GM19238 (cell line): ENCODE measurements around the gene SUGP2.

Source experiments
- DNase-seq: peaks from one replicate; pipeline ENCODE4 v3.0.0; 2011; ENCODE audit warnings: low spot score; ENCODE audit not compliant: insufficient read length

SUGP2 gene

GRCh38 chr19:19033426-19034203, at the start of gene SUGP2, which contains the start of gene ARMC6:
Gene SUGP2 (minus strand): TSS chr19:19033517. CDS start chr19:19031071, 2,446 bp downstream.
Gene ARMC6 (plus strand): TSS chr19:19033603. CDS start chr19:19034210, 607 bp downstream.
- DNase-seq: peak; percentile 95

DNA sequence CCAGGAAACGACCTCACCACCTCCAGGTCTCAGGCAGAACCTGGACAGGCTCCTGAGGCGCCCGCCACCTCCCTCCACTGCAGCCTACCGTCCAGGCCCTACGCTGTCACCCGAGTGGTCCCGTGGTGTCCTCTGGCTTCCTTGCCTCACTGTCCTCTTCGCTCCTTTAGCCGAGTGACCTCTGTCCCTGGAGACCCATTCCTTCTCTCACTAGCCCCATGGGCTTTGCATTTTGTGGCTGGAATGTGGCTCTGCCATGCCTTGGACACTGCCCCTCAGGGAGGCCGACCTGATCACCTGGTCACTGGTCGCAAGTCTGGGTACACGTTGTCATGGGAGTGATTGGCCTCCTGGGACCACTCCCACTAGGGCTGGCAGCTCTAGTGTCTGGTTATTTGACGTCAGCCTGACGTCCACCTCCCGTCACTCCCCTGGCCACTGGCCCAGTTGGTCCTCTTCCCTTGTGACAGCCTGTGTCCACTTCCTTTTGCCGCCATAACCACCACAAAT, 48.4 kb upstream of the SUGP2 start:
- no peak for DNase-seq

GRCh38 chr19:19079571-19079970, 46.3 kb upstream of the SUGP2 start:
- no peak for DNase-seq

DNA sequence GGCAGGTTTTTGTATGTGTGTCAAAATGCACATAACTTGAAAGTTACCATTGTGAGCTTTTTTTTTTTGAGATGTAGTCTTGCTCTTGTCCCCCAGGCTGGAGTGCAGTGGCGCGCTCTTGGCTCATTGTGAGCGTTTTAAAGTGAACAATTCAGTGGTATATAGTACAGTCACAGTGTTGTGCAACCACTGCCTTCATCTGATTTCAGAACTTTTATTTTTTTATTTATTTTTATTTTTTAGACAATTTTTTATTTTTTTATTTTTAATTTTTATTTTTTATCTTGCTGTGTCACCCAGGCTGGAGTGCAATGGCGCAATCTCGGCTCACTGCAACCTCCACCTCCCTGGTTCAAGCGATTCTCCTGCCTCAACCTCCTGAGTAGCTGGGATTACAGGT, 45.5 kb upstream of the SUGP2 start:
- DNase-seq: no peak

DNA sequence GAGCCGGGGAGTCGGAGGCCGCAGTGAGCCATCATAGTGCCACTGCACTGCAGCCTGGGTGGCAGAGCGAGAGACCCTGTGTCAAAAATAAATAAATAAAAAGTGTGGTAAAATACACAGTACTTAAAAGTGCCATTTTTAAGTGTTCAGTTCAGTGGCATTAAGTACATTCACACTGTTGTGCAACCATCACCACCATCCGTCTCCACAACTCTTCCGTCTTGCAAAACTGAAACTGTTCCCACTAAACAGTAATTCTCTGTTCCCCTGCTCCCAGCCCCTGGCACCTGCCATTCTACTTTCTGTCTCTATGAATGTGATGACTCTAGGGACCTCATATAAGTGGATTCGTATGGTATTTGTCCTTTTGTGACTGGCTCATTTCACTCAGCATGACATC, 43.8 kb upstream of the SUGP2 start:
- DNase-seq: no peak

GRCh38 chr19:19076476-19076875, 43.2 kb upstream of the SUGP2 start:
- no peak for DNase-seq

- DNase-seq: no peak
Observed at GRCh38 chr19:19075126-19075525, 41.8 kb upstream of the SUGP2 start.

DNA sequence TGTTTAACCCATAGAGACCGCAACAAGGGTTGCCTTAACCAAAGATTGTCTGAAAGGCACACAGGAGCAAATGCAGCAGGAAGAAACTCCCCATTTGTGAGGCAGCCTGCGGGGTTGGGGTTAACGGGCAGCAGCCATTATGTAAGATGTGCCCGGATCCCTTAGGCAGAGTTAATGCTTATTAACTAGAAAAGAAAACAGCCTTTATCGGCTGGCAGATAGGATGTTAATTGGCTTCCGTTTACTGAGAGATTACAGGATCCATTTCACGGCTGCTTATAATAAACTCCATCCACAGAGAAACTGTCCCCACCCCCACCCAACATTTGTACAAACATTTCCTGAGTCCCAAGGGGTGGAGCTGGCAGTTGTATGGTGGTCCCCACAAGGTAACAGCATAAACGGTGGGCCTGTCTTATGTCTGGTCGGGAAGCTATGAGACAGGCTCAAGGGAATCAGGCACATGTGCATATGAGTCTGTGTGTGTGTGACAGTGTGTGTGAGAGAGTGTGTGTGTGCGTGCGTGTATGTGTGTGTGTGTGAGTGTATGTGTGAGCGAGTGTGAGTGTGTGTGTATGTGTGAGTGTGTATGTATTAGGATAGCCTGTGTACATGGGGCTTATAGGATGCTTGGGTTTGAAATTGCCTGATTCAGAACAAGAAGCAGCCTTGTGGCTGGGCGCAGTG, 41.0 kb upstream of the SUGP2 start:
- no peak for DNase-seq

GRCh38 chr19:19071897-19072296, 38.6 kb upstream of the SUGP2 start:
- no peak for DNase-seq

GRCh38 chr19:19068659-19069654, 35.6 kb upstream of the SUGP2 start:
- no peak for DNase-seq

DNA sequence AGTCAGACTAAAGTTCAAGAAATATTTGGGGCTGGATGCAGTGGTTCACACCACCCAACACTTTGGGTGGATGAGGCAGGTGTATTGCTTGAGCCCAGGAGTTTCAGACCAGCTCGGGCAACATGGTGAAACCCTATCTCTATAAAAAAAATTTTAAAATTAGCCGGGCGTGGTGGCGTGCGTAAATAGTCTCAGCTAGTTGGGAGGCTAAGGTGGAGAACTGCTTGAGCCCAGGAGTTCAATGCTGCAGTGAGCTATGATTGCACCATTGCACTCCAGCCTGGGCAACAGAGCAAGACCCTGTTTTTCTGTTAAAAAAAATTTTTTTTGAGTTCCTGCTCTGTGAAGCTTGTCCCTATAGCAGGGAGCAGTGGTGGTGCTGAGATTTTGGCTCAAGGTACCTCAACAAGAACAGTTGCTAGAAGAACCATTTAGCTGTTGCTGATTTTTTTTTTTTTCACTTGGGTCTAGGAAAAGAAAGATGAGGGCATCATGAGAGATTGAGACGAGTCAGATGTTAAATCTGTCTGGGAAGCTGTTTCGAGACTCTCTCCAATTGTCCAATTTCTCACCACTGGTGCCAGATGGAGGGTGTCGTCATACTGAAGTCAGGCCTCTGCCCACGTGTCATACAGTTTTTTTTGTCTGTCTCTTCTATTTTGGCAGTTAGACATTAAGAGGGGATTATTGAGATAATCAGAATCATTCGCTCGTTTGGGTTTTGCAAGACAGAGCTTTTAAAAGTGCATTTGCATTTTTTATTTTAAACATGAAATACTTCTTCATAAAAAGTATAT, 34.2 kb upstream of the SUGP2 start:
- no peak for DNase-seq

DNA sequence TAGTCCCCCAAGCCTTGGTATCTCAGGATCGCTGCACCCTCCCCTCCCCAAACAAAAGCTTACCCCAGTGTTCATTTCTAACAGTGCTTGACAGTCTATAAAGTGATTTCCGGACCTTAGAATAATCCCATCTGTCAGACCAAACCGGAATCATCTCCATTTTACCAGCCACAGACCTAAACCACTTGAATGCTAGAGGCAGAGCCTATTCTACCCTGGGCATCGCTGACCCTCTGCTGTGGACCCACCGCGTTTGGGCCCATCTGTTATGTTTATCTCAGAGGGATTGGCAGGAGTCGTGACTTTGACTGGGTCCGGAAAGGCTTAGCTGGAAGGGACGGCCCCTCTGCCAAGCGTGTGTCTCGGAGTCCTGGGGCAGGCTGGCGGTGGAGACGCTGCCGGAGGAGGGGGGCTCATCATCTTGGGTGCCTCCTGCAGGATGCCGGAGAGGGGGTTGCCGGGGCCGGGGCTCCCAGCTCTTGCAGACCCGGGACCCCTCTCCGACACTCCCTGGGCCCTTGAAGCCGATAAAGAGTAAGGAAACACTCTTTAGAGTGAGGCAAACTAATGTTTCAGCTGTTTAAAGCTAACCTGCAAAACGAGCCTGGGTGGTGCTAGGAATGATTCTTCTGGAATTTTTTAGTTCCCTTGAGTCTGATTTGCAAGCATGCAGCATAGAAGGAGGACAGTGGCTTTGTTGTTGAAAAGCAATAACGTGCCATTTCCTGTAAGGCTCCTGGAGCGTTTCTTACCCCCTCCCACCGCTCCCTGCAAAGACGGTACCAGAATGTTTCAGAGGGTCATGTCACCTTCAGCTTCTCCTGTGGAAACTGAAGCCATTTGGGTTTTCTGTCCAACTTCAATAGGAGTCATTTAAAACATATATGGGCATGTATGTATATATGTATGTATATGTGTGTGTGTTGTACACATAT, 31.8 kb upstream of the SUGP2 start:
- peak; percentile 40 for DNase-seq

DNA sequence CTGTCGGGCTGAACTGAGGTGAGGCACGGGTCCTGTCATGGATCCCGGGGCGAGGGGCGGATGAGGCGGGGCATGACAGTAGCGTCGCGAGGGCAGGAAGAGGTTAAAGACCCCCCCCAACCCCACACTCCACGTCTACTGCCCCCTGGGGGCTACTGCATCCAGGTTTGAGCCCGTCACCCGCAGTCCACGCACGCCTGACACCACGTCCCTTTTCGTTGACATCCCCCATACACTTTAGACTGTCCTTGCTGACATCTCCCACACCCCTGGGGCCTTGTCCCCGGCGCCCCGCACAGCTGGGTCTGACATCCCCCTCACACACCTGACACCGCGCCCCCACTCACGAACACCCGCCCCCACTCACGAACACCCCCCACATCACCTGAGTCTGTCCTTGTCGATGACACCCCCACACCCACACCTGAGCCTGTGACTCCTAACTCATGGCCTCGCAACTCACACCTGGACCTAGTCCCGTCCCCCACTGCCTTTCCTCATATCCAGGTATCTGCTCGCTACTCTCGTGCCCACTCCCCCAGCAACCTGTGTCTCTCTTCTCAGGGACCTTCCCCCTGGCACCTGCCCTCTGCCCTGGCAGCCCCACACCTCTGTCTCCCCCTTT, 30.9 kb upstream of the SUGP2 start:
- DNase-seq: no peak

DNA sequence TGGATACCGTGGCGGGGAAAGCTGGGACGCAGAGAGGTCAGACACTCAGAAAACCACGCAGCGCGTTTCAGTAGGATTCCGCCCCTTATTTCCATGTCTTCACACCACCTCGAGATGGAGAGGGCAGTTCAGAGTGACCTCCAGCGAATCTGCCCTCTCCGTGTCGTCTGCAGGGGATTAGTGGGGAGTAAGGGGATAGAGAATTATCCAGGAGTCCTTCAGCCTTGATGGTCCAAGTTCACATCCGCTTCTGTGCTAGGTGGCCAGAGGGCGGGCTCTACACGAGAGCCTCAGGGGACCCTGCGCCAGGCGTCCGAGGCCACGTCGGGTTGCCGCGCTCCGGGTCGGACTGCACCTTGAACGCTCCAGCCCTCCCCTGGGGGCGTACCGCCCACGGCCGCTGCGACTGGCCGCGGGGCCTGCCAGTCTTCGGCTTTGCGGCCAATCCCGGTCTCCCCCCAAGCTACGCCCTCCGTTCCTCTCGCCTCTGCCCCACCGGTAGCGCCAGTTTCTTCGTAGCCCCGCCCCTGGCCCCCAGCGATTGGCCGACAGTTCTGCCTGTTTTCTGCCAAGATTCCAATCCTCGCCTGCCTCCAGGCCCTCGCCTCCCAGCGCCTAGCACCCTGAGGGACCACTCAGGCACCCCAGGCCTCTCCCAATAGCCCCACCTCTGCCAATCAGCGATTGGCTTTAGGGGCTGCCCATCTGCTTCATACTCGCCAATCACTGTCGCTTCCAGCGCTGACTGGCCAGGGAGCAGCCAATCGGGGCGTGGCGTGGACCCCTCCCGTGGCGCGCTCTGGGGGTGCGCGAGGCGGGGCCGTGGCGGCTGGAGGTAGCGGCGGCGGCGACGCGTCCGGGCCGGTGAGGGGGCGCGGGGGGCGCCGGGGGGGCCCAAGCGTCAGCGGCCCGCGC, 30.1 kb upstream of the SUGP2 start, which contains the start of gene SLC25A42:
Gene SLC25A42 (plus strand): TSS at position 812 of the 915 bp plus-strand sequence. CDS start 32,131 bp downstream, outside the sequence.
- DNase-seq: peak; percentile 100

GRCh38 chr19:19062454-19063182, 29.3 kb upstream of the SUGP2 start:
- DNase-seq: no peak

DNA sequence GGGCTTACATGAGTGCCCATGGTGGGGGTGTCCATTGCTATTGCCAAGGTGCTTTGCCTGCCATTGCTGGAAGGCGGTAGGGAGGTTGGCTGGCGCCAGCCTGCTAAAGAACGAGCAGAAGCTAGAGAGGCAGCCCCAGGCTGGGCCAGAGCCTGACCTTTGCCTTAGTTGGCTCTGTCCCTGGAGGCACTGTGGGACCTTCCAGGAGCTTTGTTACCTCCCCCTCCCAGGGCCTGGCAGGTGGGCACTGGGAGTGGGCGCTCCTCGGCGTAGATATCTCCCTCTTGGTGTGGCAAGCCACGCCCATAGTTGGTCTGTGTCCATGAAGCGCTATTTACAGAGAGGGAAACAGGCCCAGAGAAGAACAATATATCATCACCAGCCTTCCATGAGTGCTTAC, 28.2 kb upstream of the SUGP2 start:
- DNase-seq: no peak
